Frontal cortex (tissue), 4 donors: ENCODE data around the gene ARHGAP22. TPM values are rescaled to one million over a fixed set of nuclear protein-coding genes. Genes with fewer than 3 reads are reported as not detected.
A peak's percentile ranks its signal among the peaks of the same experiment; 100 is the strongest.

Experiments used
- DNase-seq, 2 donors: peaks; one replicate each; pipeline ENCODE4 v3.0.0; 2012; ENCODE audit warnings: low spot score in 2 of 2
- FAIRE-seq: peaks from 2 replicates; lab custom pipeline; 2012; peaks lifted over from hg19 to GRCh38; lab: Jason Lieb, UNC
- total RNA-seq: library from RNA; depleted of rRNA; stranded (reverse); fragments of >200 nt; gene quantifications from one replicate; pipeline ENCODE4 v1.2.3, GENCODE V29; 2014
- donor health status: control.
- donor health status: control.
- donor health status: control.

Gene ARHGAP22
- total RNA-seq, 1 donor from 2014 or later, result 1.6 TPM

DNA sequence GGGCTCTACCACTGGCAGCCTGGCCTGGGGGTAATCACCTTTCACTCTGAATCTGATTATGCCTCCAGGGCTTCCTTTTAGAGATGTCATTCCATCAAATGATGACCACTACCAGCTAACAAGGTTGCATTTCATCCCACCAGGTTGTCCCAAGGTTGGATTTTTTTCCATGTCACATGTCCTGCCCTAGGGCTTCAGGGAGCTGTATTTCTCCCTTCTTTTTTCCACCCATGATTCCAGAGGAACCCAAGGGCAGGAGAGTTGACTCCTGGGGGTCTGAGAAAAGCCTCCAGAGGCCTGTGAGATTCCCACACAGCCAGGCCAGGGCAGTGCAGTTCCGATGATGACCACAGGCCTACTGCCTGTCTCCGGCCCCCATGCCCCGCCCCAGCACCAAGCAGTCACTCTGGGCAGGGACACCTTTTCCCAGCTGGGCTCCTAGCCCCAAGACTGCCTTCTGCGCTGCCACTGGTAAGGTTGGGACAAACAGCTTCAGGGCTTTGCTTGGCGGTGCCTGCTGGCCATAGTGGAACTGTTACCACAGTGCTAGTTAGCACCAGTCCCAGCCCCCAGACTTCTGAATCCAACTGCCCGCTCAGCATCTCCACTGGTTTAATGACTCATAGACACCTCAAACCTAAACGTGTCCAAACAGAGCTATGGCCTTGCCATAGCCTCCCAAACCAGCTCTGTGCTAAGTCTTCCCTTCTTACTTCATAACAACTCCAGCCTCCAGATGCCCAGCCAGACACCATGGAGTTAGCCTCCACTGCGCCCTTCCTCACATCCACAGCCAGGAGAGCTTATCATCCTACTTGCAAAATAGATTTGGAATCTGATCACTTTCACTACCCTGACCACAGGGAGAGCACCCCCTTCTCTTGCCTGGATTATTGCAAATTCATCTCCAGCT is 133.7 kb downstream of the ARHGAP22 start:
- DNase-seq (no peak), FAIRE-seq (no peak)

GRCh38 chr10:48470115-48470892 is 134.6 kb downstream of the ARHGAP22 start:
- FAIRE-seq (no peak), DNase-seq (no peak)

GRCh38 chr10:48469516-48470020 is 135.3 kb downstream of the ARHGAP22 start:
- no peak for FAIRE-seq
- no peak for DNase-seq

DNA sequence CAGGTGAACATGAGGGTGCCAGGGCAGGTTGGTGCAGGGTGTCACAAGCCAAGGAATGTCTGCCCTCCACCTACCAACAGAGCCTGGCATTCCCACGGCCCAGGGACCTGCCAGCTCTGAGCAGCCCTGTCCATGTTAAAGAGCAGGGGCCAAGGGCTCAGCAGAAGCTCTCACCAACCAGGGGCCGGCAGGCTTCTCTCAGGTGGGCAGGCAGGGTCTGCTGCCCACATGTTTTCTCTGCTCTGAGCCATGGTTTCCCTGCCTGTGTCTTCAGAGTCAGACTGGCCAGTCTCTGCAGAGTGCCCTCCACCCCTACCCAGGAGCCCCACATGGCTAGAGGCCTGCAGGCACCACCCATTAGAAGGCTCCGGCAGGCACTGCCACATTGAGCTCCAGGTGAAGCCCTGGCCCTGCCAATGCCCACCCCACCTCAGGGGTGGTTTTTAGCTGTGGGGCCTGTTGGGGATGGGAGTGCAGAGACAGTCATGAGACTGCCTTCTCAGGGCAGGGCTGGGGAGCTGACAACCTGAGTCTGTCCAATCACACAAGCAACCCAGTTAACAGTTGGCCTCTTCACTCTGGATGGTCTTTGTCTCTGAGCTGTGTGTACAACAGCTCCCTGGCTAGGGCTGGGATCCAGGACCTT is 135.9 kb downstream of the ARHGAP22 start:
- DNase-seq (no peak), FAIRE-seq (no peak)

DNA sequence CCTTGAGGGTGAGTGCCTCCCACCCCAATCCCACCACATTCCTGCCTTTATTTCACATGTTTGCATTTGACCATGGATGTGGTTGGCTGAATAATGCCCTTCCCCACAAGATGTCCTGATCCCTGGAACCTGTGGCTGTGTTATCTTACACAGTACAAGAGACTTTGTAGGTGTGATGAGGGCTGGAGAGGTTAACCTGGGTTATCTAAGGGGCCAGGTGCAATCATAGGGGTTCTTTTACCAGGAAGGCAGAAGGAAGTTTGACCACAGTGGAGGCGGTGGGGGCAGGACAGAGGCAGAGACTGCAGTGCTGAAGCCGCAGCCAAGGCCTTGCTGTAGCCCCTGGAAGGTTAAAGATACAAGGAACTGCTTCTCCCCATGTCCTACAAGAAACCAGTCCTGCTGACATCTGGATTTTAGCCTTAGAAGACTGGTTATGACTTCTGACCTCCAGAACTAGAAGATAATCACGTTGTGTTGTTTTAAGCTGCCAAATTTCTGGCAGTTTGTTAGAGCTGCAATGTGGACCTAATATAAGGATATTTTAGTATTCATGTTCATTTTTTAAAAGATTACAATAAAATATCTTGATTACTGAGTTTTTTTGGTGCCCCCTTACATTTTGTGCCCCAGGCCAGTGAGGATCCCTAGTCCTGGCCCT is 136.6 kb downstream of the ARHGAP22 start:
- FAIRE-seq (no peak), DNase-seq (no peak)

DNA sequence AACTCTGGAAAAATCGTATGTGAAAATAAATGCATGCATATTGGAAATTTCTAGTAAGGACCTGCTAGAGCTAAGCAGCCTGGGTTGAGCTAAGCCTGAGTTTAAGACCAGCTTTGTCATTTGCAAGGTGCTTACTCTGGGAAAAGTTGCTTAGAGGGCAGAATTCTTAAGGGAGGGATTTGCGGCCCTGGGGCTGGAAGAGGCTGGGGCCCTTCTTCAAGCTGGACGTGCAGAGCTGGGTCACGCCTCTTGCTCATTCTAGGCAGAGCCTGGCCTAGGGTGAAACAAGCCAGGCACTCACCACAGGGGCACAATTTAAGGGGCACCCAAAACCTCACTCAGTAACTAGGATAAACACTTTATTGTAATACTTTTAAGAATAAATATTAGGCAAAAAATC is 137.2 kb downstream of the ARHGAP22 start:
- DNase-seq (no peak), FAIRE-seq (no peak)

DNA sequence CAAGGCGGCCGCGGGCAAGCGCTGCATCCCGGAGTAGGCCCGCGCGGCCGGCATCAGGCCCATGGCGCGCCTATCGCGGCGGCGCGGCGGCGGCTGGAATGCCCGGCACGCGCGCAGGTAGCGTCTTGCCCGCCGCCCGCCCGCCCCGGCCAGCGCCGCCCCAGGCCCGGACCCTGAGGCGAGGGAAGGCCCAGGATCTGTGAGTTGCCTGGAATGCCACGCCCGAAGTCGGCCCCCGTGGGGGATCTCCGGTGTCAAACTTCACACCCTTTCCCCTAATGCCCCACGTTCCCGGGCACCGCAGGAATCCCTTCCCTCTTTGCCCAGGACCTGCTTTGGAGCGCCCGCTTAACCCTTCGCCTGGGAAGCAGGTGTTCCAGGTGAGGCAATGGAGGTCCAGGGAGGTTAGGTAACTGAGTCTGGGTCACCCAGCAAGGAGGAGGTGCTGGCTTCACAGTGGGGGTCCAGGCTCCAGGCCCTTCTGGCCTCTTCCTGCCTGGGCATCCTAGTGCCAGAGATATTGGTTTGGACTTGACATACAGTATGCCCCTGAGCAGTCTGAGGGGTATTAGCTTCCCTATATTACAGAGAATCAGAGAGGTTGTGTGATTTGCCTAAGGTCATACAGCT is 138.1 kb downstream of the ARHGAP22 start:
- DNase-seq (no peak), FAIRE-seq (no peak)

- DNase-seq (no peak), FAIRE-seq (no peak)
These were observed 138.9 kb downstream of the ARHGAP22 start for GRCh38 chr10:48465860-48466521.

DNA sequence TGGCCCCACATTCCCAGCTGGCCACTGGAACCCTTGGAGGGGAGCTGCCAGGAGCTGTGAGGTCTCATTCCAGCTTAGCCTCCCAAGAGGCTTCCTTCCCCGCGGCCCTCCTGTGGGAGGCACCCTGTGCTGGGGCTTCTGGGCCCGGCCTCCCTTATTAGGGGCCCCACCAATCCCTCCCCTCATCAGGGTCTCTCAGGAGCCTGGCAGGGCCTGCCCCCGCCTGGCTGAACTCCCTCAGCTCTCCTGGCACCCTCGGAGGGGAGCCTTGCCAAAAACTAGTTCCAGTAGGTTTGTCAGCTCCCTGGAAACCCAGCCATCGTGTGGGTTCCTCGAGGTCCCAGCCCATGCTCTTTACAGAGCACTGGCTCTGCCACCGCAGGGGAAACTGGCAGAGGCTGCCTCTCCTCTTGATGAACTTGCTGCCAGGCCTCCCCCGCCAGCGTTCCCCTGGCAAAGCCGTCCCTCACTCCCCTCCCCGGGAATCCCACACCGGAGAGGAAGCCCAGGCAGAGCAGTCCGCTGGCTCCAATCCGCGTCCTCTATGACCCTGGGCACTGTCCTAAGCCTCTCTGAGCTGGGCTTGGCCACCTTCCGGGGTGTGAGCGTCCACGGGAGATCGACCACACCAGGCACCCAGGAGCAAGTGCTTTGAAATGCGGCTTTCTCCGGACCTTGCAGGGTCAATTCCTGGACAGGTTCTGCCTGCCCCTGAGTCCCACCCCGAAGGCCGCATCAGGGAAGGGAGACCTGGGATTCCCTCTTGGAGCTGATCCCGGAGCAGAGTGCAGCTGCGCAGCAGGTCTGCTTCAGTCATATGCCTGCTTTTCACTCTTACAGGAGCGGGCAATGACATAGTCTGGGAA is 139.8 kb downstream of the ARHGAP22 start:
- no peak for FAIRE-seq

GRCh38 chr10:48464121-48464870 is 140.6 kb downstream of the ARHGAP22 start:
- no peak for FAIRE-seq
- no peak for DNase-seq

More for the DNA sequence above, 139.8 kb downstream of the ARHGAP22 start:
- DNase-seq, result peak in 1 of 2 donors; percentile 59

DNA sequence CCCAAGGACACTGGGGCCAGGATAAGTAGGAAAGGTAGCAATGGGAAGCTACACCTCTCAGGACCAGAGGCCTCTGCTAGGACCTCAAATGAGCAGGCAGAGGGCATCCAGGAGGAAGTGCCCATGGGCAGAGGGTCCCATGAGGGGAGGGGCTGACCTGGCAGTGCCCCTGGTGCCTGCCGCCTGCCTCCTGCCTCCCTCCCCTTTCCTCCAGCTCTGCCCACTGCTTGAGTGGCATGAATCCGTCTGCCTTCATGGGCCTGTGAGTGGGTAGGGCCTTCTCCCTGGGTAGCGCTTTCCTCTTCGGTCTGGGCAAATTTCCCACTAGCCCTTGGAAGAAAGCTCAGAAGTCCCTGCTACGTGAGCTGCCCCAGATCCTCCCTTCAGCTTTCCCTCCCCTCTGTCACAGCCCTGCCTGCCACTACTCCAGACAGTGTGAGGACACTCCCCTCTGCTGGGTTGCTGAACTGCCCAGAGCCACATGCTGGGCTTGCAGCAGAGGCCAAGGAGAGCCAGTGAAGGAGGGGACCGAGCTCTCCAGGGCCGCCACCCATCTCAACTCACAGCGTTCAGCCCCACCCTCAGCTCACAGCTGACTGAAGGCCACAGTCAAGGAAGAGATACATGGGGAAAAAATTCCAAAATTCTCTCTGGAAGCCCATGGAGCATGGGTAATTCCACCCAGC is 141.4 kb downstream of the ARHGAP22 start:
- FAIRE-seq (no peak), DNase-seq (no peak)

GRCh38 chr10:48462482-48463020 is 142.3 kb downstream of the ARHGAP22 start:
- no peak for DNase-seq
- FAIRE-seq, result no peak

DNA sequence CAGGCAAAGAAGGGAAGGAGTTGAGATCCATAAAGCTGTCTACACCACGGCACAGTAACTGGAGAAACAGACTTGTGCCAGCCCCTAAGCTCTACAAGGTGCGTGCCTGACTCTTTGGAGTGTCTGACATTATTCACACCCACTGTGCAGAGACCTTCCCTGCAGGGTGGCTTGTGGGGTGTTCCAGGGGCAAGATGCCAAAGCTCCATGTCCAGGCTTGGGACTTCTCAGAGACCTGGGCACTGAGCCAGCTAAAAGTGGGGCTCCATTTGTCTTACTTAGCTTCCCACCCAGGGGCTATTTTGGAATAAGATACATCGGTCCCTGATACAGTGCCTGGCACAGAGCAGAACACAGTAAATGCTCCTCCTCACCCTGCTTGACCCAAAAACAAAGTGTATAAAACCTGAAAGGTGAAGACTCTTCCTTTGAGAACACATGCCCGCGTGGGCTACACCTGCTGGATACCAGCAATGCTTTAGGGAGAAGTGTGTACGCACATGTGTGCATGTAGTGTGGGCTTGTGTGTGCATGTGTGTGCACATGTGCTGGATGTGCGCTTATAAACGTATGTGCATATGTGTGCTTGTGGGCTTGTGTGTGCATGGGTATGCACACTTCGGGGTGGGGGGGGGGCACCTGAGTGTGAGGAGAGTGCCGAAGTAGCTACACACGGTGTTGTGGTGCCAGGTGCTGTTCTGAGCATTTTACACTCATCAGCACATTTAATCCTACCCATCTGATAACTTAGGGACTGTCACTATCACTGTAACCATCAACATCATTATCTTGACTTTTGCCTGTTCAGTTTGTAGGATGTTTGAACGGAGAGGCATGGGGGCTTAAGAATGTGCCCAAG is 143.0 kb downstream of the ARHGAP22 start:
- FAIRE-seq, result no peak
- DNase-seq, result no peak

DNA sequence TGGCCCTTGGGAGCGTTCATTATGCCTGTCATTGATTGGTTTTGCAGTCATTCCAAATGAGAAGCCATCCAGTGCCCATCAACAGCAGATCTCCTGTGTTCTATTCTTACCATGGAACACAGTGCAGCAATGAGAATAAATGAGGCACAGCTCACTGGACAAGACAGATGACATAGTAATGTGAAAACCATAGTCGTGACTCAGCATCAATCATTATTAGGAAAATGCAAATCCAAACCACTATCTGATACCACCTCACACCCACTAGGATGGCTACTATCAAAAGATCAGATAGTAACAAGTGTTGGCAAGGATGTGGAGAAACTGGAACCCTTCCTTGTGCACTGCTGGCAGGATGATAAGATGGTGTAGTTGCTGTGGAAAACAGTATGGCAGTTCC is 144.7 kb downstream of the ARHGAP22 start:
- FAIRE-seq, result no peak
- no peak for DNase-seq
